Hepatocyte (in vitro differentiated cells): Measurements from ENCODE around the gene SLC9A3.

Experiments used
- CTCF ChIP-seq: fragments of 200-600 bp; sonication (generic); IDR thresholded peaks from 2 replicates; pipeline ENCODE4 v1.5.1; 2016; ENCODE audit warnings: antibody characterized with exemption, mild to moderate bottlenecking; ENCODE audit not compliant: poor library complexity
- EZH2 ChIP-seq: fragments of 200-600 bp; sonication (generic); IDR thresholded peaks from 2 replicates; pipeline ENCODE4 v1.6.1; 2016; ENCODE audit warnings: antibody characterized with exemption, mild to moderate bottlenecking, borderline replicate concordance
- EZH2phosphoT487 ChIP-seq: fragments of 200-600 bp; sonication (generic); IDR thresholded peaks from one replicate; pipeline ENCODE4 v1.6.1; 2018; ENCODE audit warnings: antibody characterized with exemption, mild to moderate bottlenecking, low read depth, moderate library complexity; ENCODE audit not compliant: unreplicated experiment, severe bottlenecking

GRCh38 chr5:448061-448765, 76.0 kb downstream of the SLC9A3 start:
- TF ChIP-seq CTCF (no peak), EZH2 (no peak), EZH2phosphoT487 (no peak)
